Cardiac ventricle fibroblast (primary cell): ENCODE results near the gene SMIM22. TPM values are rescaled to one million over a fixed set of nuclear protein-coding genes. Genes with fewer than 3 reads are reported as not detected.

Experiments used
- total RNA-seq: library from RNA; depleted of rRNA; stranded (reverse); fragments of >200 nt; gene quantifications from 2 replicates; pipeline ENCODE4 v1.2.3, GENCODE V29; 2015

The SMIM22 gene
- total RNA-seq: not detected in 2 replicates

GRCh38 chr16:4795181-4795827 lies at the start of gene SMIM22:
Gene SMIM22, plus strand, starts transcription at chr16:4795369. Its CDS starts 366 bp downstream, at chr16:4795735.

GRCh38 chr16:4766875-4767628 lies 28.1 kb upstream of the SMIM22 start, which contains the start of gene ZNF500:
Gene ZNF500, minus strand, starts transcription at chr16:4767162. Its CDS starts 1,184 bp downstream, at chr16:4765978.

GRCh38 chr16:4787627-4788482 lies 7.3 kb upstream of the SMIM22 start, which contains the start of gene SEPTIN12:
Gene SEPTIN12, minus strand, starts transcription at chr16:4788345. Its CDS starts 700 bp downstream, at chr16:4787645.

GRCh38 chr16:4801962-4802658 lies 6.9 kb downstream of the SMIM22 start, which contains the start of gene ROGDI:
Gene ROGDI, minus strand, starts transcription at chr16:4802633. Its CDS starts 62 bp downstream, at chr16:4802571.

Other genes with a start within 250 kb of the SMIM22 start
- not detected in 2 replicates for gene C16orf96, start 239.0 kb upstream of the SMIM22 start, total RNA-seq
- gene UBALD1, start 180.5 kb upstream of the SMIM22 start, total RNA-seq: 7.2 and 9.1 TPM in 2 replicates
- 58.5 and 59.9 TPM in 2 replicates for gene MGRN1, start 170.5 kb upstream of the SMIM22 start, total RNA-seq
- 23.1 and 32.0 TPM in 2 replicates for gene NUDT16L1, start 101.8 kb upstream of the SMIM22 start, total RNA-seq
- 11.1 and 20.2 TPM in 2 replicates for gene ANKS3, start 61.1 kb upstream of the SMIM22 start, total RNA-seq
- 2.1 and 6.2 TPM in 2 replicates for gene DNAAF8, start 60.8 kb upstream of the SMIM22 start, total RNA-seq
- gene ZNF500, start 28.2 kb upstream of the SMIM22 start, total RNA-seq: 8.6 and 9.0 TPM in 2 replicates
- gene SEPTIN12, start 7.0 kb upstream of the SMIM22 start, total RNA-seq: not detected in 2 replicates
- gene ROGDI, start 7.3 kb downstream of the SMIM22 start, total RNA-seq: 5.1 and 9.5 TPM in 2 replicates
- 30.7 and 39.1 TPM in 2 replicates for gene GLYR1, start 51.9 kb downstream of the SMIM22 start, total RNA-seq
- 22.4 and 23.5 TPM in 2 replicates for gene UBN1, start 52.1 kb downstream of the SMIM22 start, total RNA-seq
- 132 and 145 TPM in 2 replicates for gene PPL, start 141.8 kb downstream of the SMIM22 start, total RNA-seq
- 0.94 and 1.4 TPM in 2 replicates for gene SEC14L5, start 163.0 kb downstream of the SMIM22 start, total RNA-seq
- 27.2 and 37.6 TPM in 2 replicates for gene NAGPA, start 238.6 kb downstream of the SMIM22 start, total RNA-seq